Measurements from ENCODE around the gene C1orf53. TPM values are rescaled to one million over a fixed set of nuclear protein-coding genes. Genes with fewer than 3 reads are reported as not detected.

C1orf53 gene
- total RNA-seq, 1 donor from 2014 or later = 0.40 TPM

GRCh38 chr1:197896301-197896700 is 6.1 kb upstream of the C1orf53 start:
- peak; percentile 58 for DNase-seq (ENCODE audit: low read depth)
- no peak for TF ChIP-seq CTCF (conservative IDR thresholded peaks at IDR 0.05; ENCODE audit: low read depth, low read length)
- H3K4me3 ChIP-seq (ENCODE audit: low read depth, low read length) = no peak overlapping the region

- H3K4me3 ChIP-seq (ENCODE audit: low read depth, low read length) = no peak overlapping the region
- TF ChIP-seq CTCF (conservative IDR thresholded peaks at IDR 0.05; ENCODE audit: low read depth, low read length) = no peak
- DNase-seq (ENCODE audit: low read depth) = no peak
Observed at GRCh38 chr1:197899037-197899436, 3.4 kb upstream of the C1orf53 start.

GRCh38 chr1:197902131-197902453 is 338 bp upstream of the C1orf53 start:
- no peak for TF ChIP-seq CTCF (conservative IDR thresholded peaks at IDR 0.05; ENCODE audit: low read depth, low read length)
- no peak for DNase-seq (ENCODE audit: low read depth)

GRCh38 chr1:197903196-197903514 is 725 bp downstream of the C1orf53 start:
- peak overlapping the region; percentile 70 for H3K4me3 ChIP-seq (ENCODE audit: low read depth, low read length)
- no peak for TF ChIP-seq CTCF (conservative IDR thresholded peaks at IDR 0.05; ENCODE audit: low read depth, low read length)
- DNase-seq (ENCODE audit: low read depth) = no peak

More at GRCh38 chr1:197902131-197902453, 338 bp upstream of the C1orf53 start:
- peak overlapping the region; percentile 70 for H3K4me3 ChIP-seq (ENCODE audit: low read depth, low read length)

- H3K4me3 ChIP-seq (ENCODE audit: low read depth, low read length) = no peak overlapping the region
- DNase-seq (ENCODE audit: low read depth) = no peak
- no peak for TF ChIP-seq CTCF (conservative IDR thresholded peaks at IDR 0.05; ENCODE audit: low read depth, low read length)
Observed at GRCh38 chr1:197904126-197904787, 1.8 kb downstream of the C1orf53 start.

GRCh38 chr1:197905699-197906351 is 3.4 kb downstream of the C1orf53 start:
- no peak overlapping the region for H3K4me3 ChIP-seq (ENCODE audit: low read depth, low read length)
- DNase-seq (ENCODE audit: low read depth) = no peak
- TF ChIP-seq CTCF (conservative IDR thresholded peaks at IDR 0.05; ENCODE audit: low read depth, low read length) = no peak
